Sigmoid colon (tissue), 7 donors: ENCODE measurements around the gene UPP1. TPM values are rescaled to one million over a fixed set of nuclear protein-coding genes. Genes with fewer than 3 reads are reported as not detected.

Experiments used
- DNase-seq: peaks from one replicate; pipeline ENCODE4 v3.0.0-alpha.2; 2019
- H3K27ac ChIP-seq, 4 donors: fragments of 200-600 bp; sonication (generic); one replicate each; pipeline ENCODE4 v1.5.1; 2016 to 2019; ENCODE audit warnings: mild to moderate bottlenecking in 1 of 4
- H3K27me3 ChIP-seq, 3 donors: fragments of 200-600 bp; sonication (generic); one replicate each; pipeline ENCODE4 v1.5.1; 2019; ENCODE audit warnings: mild to moderate bottlenecking in 1 of 3
- H3K36me3 ChIP-seq, 4 donors: fragments of 200-600 bp; sonication (generic); one replicate each; pipeline ENCODE4 v1.5.1; 2016 to 2019
- H3K4me1 ChIP-seq, 4 donors: fragments of 200-600 bp; sonication (generic); one replicate each; pipeline ENCODE4 v1.5.1; 2017 to 2019
- H3K4me3 ChIP-seq, 4 donors: fragments of 200-600 bp; sonication (generic); one replicate each; pipeline ENCODE4 v1.5.1; 2017 to 2019; ENCODE audit warnings: mild to moderate bottlenecking in 2 of 4, moderate library complexity in 1 of 4
- H3K9me3 ChIP-seq, 4 donors: fragments of 200-600 bp in 3 of 4; sonication (generic) in 3 of 4; one replicate each; pipeline versions ENCODE4 v1.5.1 to v1.6.1; 2013 to 2019
- CTCF ChIP-seq, 4 experiments: fragments of 450-650 bp in 3 of 4; fragments of 200-600 bp in 1 of 4; IDR thresholded peaks; one replicate each; pipeline ENCODE4 v1.5.1; 2016 to 2019; ENCODE audit warnings: antibody characterized with exemption in 4 of 4, mild to moderate bottlenecking in 3 of 4, moderate library complexity in 2 of 4
- EP300 ChIP-seq, 4 donors: sonication (generic); formaldehyde crosslinking; IDR thresholded peaks; one replicate each; pipeline ENCODE4 v1.6.1; 2017; ENCODE audit warnings: antibody characterized with exemption in 4 of 4
- POLR2A ChIP-seq, 2 donors: fragments of 450-650 bp; IDR thresholded peaks; one replicate each; pipeline ENCODE4 v1.6.1; 2016; ENCODE audit warnings: antibody characterized with exemption in 2 of 2, mild to moderate bottlenecking in 2 of 2, moderate library complexity in 2 of 2
- POLR2AphosphoS5 ChIP-seq, 4 donors: sonication (generic); formaldehyde crosslinking; IDR thresholded peaks; one replicate each; pipeline ENCODE4 v1.6.1; 2017; ENCODE audit warnings: antibody characterized with exemption in 4 of 4
- WGBS, 2 donors: extraction: QIAGEN DNeasy Blood & Tissue Kit; methylation state at CpG; one replicate each; pipeline ENCODE4 v1.1.7; 2013; 5-methylcytosine and 5-hydroxymethylcytosine counted together
- intact Hi-C: fragments of 100-400 bp; cut with DNase I; formaldehyde crosslinking; loops from one replicate; pipeline ENCODE4 v1.15.1; 2023
- polyA plus RNA-seq, 3 donors: library from polyadenylated mRNA; stranded (reverse); fragments of 200-250 nt; gene quantifications; one replicate each; pipeline ENCODE4 v1.2.3, GENCODE V29; 2013
- total RNA-seq, 4 donors: library from RNA; depleted of rRNA; stranded (reverse); fragments of >200 nt; gene quantifications; one replicate each; pipeline ENCODE4 v1.1.0, GENCODE V29; 2016
- donor health status: healthy with polysubstance abuse.
- donor health status: Bipolar disorder and iron deficiency.
- donor health status: healthy.

Gene UPP1
- total and polyA plus RNA-seq, 7 donors, result 10.2 to 136 (median 17.1) TPM

- no peaks in the 10 kb centered on the region for H3K4me1 ChIP-seq
- H3K27me3 ChIP-seq, result no peaks in the 10 kb centered on the region
- no peaks in the 10 kb centered on the region for H3K36me3 ChIP-seq
- intact Hi-C loops, result no loop called here
- no peak overlapping the region for H3K4me3 ChIP-seq
- H3K27ac ChIP-seq, result no peak overlapping the region
- TF ChIP-seq POLR2AphosphoS5 (IDR thresholded peaks at IDR 0.05) (no peak), POLR2A (IDR thresholded peaks at IDR 0.05) (no peak), EP300 (IDR thresholded peaks at IDR 0.05) (no peak), CTCF (IDR thresholded peaks at IDR 0.05) (no peak)
- H3K9me3 ChIP-seq, result no peaks in the 10 kb centered on the region
- DNase-seq, result no peak
Measured at GRCh38 chr7:48149058-48149457, 60.0 kb downstream of the UPP1 start.

GRCh38 chr7:48150086-48150485 lies 61.0 kb downstream of the UPP1 start:
- Histone ChIP-seq H3K4me3 (no peak overlapping the region), H3K9me3 (no peaks in the 10 kb centered on the region), H3K4me1 (no peaks in the 10 kb centered on the region), H3K27me3 (no peaks in the 10 kb centered on the region), H3K27ac (no peak overlapping the region), H3K36me3 (no peaks in the 10 kb centered on the region)
- intact Hi-C loops, result no loop called here
- TF ChIP-seq EP300 (IDR thresholded peaks at IDR 0.05) (no peak), POLR2A (IDR thresholded peaks at IDR 0.05) (no peak), CTCF (IDR thresholded peaks at IDR 0.05) (no peak), POLR2AphosphoS5 (IDR thresholded peaks at IDR 0.05) (no peak)
- WGBS, 2 donors, result 94 to 96% methylated on average over 3 of the region's 3 CpGs
- no peak for DNase-seq

- Histone ChIP-seq H3K27ac (no peak overlapping the region), H3K27me3 (no peaks in the 10 kb centered on the region), H3K9me3 (no peaks in the 10 kb centered on the region), H3K36me3 (no peaks in the 10 kb centered on the region), H3K4me1 (no peaks in the 10 kb centered on the region), H3K4me3 (no peak overlapping the region)
- WGBS, 2 donors, result 68 to 85% methylated on average over 8 of the region's 8 CpGs
- intact Hi-C loops, result no loop called here
- no peak for TF ChIP-seq POLR2AphosphoS5 (IDR thresholded peaks at IDR 0.05)
- TF ChIP-seq CTCF (IDR thresholded peaks at IDR 0.05), result peak in 1 of 4 experiments; percentile 38
- DNase-seq, result no peak
Measured at GRCh38 chr7:48154792-48155413, 65.8 kb downstream of the UPP1 start.

Other genes with a start within 250 kb of the UPP1 start
- gene PKD1L1, start 140.8 kb upstream of the UPP1 start, total RNA-seq, result under 1 TPM; 0.16 to 0.71 (median 0.41) TPM
- 1 to 10 TPM in 1 of 3 donors, under 1 TPM in 1, not detected in 1; 0.70 to 1.2 TPM for gene PKD1L1, start 140.8 kb upstream of the UPP1 start, polyA plus RNA-seq
- gene HUS1, start 109.7 kb upstream of the UPP1 start, total RNA-seq, result 10 to 100 TPM; 17.9 to 35.0 (median 27.8) TPM
- 10 to 100 TPM; 15.7 to 25.7 (median 22.8) TPM for gene HUS1, start 109.7 kb upstream of the UPP1 start, polyA plus RNA-seq
- not detected for gene SUN3, start 60.2 kb upstream of the UPP1 start, total RNA-seq
- under 1 TPM in 1 of 3 donors, not detected in 2; 0.16 TPM for gene SUN3, start 60.2 kb upstream of the UPP1 start, polyA plus RNA-seq
- not detected for gene C7orf57, start 53.7 kb upstream of the UPP1 start, total RNA-seq
- gene C7orf57, start 53.7 kb upstream of the UPP1 start, polyA plus RNA-seq, result not detected
- gene ABCA13, start 82.2 kb downstream of the UPP1 start, total RNA-seq, result under 1 TPM in 3 of 4 donors, not detected in 1; under 0.01 to 0.71 (median 0.14) TPM
- under 1 TPM in 2 of 3 donors, not detected in 1; under 0.01 to 0.16 TPM for gene ABCA13, start 82.2 kb downstream of the UPP1 start, polyA plus RNA-seq